ENCODE data around the gene OR1F1.
"Not testable (repeated sequence)": the region's sequence is repeated elsewhere in the genome, so short reads cannot be mapped to it uniquely, and the experiment has no call there.

Gene OR1F1

DNA sequence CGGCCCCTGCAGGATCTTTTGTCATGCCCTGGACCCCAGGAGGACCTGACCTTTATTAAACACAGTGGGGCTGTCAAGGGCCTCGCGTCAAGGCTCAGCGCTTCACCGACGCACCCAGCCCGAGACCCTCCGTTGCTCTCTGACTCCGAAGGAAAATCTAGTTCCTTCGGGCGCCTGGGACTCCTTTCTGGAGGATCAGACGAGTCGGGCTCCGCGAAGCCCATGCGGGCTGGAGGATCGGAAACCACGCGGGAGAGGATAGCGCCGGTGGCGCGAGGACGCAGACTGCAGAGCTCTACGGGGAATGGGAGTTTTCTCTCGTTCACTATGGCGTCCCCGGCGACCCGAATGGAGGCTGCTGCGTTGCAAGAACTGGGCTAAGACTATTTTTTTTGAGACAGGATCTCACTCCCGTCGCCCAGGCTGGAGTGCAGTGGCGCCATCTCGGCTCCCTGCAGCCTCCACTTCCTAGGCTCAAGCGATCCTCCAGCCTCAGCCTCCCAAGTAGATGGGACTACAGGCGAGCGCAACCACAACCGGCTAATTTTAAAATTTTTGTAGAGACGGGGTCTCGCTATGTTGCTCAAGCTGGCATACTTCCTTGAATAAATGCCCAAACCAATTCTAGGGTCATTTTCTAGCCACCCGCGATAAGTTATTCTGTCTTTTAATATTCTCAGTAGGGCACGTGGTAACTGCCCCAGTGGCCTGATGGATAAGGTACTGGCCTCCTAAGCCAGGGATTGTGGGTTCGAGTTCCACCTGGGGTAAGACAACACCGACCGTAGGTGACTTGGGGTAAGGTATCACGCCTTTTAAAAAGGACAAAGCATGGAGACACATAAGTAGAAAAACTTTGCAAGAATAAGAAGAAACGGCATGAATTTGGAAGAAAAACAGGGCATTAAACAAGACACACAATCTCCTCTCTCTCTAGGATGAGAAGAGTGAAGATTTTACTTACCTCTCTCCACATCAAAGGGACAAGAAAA is 5.5 kb downstream of the OR1F1 start:
- TF ChIP-seq CTCF (IDR thresholded peaks at IDR 0.05; ENCODE audit: insufficient read depth, low read depth, low read length, missing control alignments): no peak
- DNase-seq (ENCODE audit: low read depth): no peak
- H3K4me3 ChIP-seq (ENCODE audit: low read depth, low read length): no peak overlapping the region

GRCh38 chr16:3194792-3195191 is 6.8 kb downstream of the OR1F1 start:
- DNase-seq (ENCODE audit: low read depth): no peak
- no peak for TF ChIP-seq CTCF (IDR thresholded peaks at IDR 0.05; ENCODE audit: insufficient read depth, low read depth, low read length, missing control alignments)
- H3K4me3 ChIP-seq (ENCODE audit: low read depth, low read length): no peak overlapping the region

DNA sequence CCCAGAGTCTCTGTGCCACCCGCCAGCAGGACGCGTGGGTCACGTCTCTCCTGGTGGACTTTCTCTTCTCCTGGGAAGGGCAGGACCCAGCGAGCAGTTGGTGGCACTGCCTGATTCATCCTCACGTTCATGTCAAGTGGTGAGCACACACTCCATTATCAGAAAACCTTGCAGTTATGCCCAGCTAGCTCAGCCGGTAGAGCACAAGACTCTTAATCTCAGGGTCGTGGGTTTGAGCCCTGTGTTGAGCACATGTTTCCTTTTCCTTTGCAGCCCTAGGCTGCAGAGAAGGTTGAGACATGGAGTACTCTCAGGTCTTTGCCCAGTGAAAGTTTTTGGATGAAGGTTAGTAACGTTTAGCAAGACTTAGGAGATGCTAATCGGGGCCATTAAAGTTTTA is 8.0 kb downstream of the OR1F1 start:
- no peak for DNase-seq (ENCODE audit: low read depth)
- no peak for TF ChIP-seq CTCF (IDR thresholded peaks at IDR 0.05; ENCODE audit: insufficient read depth, low read depth, low read length, missing control alignments)
- no peak overlapping the region for H3K4me3 ChIP-seq (ENCODE audit: low read depth, low read length)

- not testable (repeated sequence) for H3K4me3 ChIP-seq (ENCODE audit: low read depth, low read length); DNase-seq (ENCODE audit: low read depth)
Observed at GRCh38 chr16:3197694-3198333, 9.8 kb downstream of the OR1F1 start.

GRCh38 chr16:3198334-3199072 is 10.5 kb downstream of the OR1F1 start:
- H3K4me3 ChIP-seq (ENCODE audit: low read depth, low read length): no peak overlapping the region
- no peak for TF ChIP-seq CTCF (IDR thresholded peaks at IDR 0.05; ENCODE audit: insufficient read depth, low read depth, low read length, missing control alignments)
- DNase-seq (ENCODE audit: low read depth): no peak

DNA sequence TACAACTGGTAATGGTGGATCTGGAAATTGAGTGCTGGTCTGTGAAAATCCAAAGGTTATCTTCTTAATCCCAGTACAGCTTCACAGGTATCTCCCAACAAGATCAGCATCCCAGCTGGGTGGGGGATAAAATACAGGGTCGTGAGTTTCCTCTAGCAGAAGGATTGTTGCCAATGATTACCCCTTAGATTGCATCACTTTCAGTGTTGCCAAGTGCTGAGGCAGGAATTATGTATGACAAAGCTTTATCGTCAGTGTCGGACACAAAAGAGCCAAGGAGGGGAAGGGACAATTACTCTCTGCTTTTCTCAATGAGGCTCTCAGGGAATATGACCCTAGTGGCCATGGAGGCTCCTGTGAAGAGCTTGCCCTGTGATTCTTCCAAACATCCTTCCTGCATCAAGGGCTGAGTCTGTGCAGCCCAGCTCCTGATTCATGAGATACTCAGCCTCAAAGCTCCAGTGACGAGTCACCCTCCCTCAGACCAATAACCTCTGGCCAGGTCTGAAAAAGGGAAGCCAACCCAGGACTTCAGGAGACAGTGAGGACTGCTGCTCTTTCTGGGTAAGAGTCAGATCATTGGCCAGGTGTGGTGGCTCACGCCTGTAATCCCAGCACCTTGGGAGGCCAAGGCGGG is 15.0 kb downstream of the OR1F1 start:
- no peak for DNase-seq (ENCODE audit: low read depth)
- no peak for TF ChIP-seq CTCF (IDR thresholded peaks at IDR 0.05; ENCODE audit: insufficient read depth, low read depth, low read length, missing control alignments)
- no peak overlapping the region for H3K4me3 ChIP-seq (ENCODE audit: low read depth, low read length)

- not testable (repeated sequence) for DNase-seq (ENCODE audit: low read depth); H3K4me3 ChIP-seq (ENCODE audit: low read depth, low read length)
Observed at GRCh38 chr16:3205939-3206338, 17.9 kb downstream of the OR1F1 start.

Data from GM12865 (cell line).